ENCODE results near the gene SUCLG2. TPM values are rescaled to one million over a fixed set of nuclear protein-coding genes. Genes with fewer than 3 reads are reported as not detected.

Gene SUCLG2
- total and polyA plus RNA-seq, 11 donors = 41.6 to 119 (median 77.6) TPM

DNA sequence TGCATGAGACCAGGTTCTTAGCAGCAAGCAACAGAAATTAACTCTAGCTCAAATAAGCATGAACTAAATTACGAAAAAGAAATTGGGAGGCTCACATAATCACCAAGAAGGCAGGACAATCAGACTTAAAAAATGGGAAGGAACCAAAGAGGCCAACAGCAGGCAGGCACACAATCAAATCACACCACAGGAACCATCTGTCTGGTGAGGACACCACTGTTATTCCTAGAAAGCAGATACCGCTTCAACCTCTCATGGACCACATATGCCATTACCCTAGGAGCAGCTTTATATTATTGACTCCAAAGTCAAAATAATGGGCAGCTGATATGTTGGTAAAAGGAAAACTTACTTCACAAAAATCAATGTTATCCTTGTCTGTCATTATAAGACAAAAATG, 51.6 kb downstream of the SUCLG2 start:
- no peak for DNase-seq
- H3K9me3 ChIP-seq = no peaks in the 10 kb centered on the region

DNA sequence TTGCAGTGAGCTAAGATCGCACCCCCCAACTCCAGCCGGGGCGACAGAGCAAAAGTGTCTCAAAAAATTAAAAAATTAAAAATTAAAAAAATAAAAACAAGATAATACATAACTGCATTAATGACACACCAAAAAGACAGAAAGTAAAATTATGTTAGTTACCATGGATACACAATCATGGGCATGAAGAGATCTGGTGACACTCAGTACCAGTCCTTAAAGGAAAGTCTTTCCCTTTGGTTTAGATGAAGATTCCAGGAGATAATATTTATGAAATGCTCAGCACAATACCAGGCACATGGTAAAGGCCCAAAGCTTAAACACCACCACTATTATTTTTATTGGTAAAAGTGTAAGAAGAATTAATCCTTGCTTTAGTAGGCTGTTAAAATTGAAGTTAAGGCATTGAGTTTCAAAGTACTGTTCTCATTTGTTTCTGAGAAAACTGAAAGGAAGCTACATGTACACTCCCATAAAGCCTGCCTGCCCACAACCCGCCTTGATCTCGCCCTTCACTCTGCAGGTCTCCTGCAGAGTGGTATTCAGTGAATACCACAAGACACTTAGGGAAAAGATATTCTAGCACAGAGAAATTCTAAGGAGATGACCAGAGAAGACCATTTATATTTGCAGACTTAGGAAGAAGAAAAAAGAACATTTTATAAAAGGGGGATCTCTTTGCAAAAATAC, 52.3 kb downstream of the SUCLG2 start:
- TF ChIP-seq, protein P1, sequence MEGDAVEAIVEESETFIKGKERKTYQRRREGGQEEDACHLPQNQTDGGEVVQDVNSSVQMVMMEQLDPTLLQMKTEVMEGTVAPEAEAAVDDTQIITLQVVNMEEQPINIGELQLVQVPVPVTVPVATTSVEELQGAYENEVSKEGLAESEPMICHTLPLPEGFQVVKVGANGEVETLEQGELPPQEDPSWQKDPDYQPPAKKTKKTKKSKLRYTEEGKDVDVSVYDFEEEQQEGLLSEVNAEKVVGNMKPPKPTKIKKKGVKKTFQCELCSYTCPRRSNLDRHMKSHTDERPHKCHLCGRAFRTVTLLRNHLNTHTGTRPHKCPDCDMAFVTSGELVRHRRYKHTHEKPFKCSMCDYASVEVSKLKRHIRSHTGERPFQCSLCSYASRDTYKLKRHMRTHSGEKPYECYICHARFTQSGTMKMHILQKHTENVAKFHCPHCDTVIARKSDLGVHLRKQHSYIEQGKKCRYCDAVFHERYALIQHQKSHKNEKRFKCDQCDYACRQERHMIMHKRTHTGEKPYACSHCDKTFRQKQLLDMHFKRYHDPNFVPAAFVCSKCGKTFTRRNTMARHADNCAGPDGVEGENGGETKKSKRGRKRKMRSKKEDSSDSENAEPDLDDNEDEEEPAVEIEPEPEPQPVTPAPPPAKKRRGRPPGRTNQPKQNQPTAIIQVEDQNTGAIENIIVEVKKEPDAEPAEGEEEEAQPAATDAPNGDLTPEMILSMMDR (IDR thresholded peaks at IDR 0.05) = no peak
- TF ChIP-seq POLR2A (IDR thresholded peaks at IDR 0.05) = no peak
- WGBS, 4 donors = 92 to 98% (median 96%) methylated on average over 5 of the region's 5 CpGs
- no peak overlapping the region for H3K27ac ChIP-seq

More for the DNA sequence above, 51.6 kb downstream of the SUCLG2 start:
- Histone ChIP-seq H3K27me3 (no peaks in the 10 kb centered on the region), H3K36me3 (peaks cover 0 to 62% (median 35%) of the 10 kb centered on the region in 9 donors), H3K4me3 (no peak overlapping the region), H3K4me1 (peaks cover 0 to 25% (median 3%) of the 10 kb centered on the region in 12 donors), H3K27ac (no peak overlapping the region)
- intact Hi-C loops (cut with DNase I) = loop anchor here in 1 of 10 donors (10.0 kb wide), 1 partner anchor 62 kb away; no protein-coding TSS in a partner anchor
- ATAC-seq = no peak
- 89 to 96% (median 92%) methylated on average over 2 of the region's 2 CpGs for WGBS, 4 donors
- TF ChIP-seq, protein P1 (IDR thresholded peaks at IDR 0.05) = no peak
- TF ChIP-seq POLR2A (IDR thresholded peaks at IDR 0.05) = no peak

DNA sequence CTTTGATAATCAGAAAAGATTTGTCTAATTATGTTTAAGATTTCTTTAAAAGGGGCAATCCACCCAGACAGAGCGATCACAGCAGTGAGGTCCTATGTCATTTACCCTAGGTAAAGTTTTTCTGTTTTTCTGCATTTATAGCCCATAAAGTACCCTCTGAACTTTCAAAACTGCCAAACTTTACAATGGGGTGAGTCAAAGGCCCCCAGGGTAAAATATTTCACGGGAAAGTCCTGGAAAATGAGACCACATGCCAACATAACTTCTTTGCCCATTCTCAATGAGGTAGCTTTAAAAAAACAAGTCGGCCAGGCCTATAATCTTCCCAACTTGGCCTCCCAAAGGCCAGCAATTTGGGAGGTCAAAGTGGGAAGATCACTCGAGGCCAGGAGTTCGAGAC, 53.0 kb downstream of the SUCLG2 start:
- no peak overlapping the region for H3K4me3 ChIP-seq
- WGBS, 4 donors = 77 to 81% (median 80%) methylated on average over 5 of the region's 5 CpGs
- intact Hi-C loops (cut with DNase I) = loop anchor here in 1 of 10 donors (10.0 kb wide), 1 partner anchor 63 kb away; no protein-coding TSS in a partner anchor
- H3K27me3 ChIP-seq = no peaks in the 10 kb centered on the region
- H3K9me3 ChIP-seq = no peaks in the 10 kb centered on the region
- DNase-seq = no peak
- H3K4me1 ChIP-seq = peaks cover 0 to 25% (median 3%) of the 10 kb centered on the region in 12 donors
- H3K36me3 ChIP-seq = peaks cover 0 to 48% (median 20%) of the 10 kb centered on the region in 9 donors
- TF ChIP-seq POLR2A (IDR thresholded peaks at IDR 0.05) = no peak
- TF ChIP-seq, protein P1 (IDR thresholded peaks at IDR 0.05) = no peak
- no peak overlapping the region for H3K27ac ChIP-seq
- no peak for ATAC-seq

More for the DNA sequence above, 52.3 kb downstream of the SUCLG2 start:
- Histone ChIP-seq H3K36me3 (peaks cover 0 to 55% (median 27%) of the 10 kb centered on the region in 9 donors), H3K27me3 (no peaks in the 10 kb centered on the region), H3K4me3 (no peak overlapping the region), H3K9me3 (no peaks in the 10 kb centered on the region), H3K4me1 (peaks cover 0 to 25% (median 3%) of the 10 kb centered on the region in 12 donors)
- DNase-seq (no peak), ATAC-seq (no peak)
- intact Hi-C loops (cut with DNase I) = loop anchor here in 1 of 10 donors (10.0 kb wide), 1 partner anchor 63 kb away; no protein-coding TSS in a partner anchor

DNA sequence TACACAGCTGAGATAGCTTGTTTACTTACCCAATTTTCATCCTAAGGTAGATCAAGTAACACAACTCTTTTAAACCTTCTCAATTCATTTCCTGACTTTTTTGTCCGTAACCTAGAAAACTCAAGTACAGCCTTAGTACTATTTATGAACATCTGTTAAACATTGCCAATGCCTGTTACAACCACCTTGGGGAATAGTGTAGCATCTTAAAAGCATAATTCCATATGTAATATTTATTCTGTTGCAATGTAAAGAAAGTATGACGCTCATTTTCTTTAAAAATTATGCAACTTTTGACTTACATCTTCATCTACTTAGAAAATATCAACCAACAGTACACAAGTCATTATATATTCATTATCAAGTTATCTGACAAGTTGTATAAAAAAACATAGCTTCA, 54.6 kb downstream of the SUCLG2 start:
- no peaks in the 10 kb centered on the region for H3K27me3 ChIP-seq
- no peak overlapping the region for H3K4me3 ChIP-seq
- H3K9me3 ChIP-seq = no peaks in the 10 kb centered on the region
- intact Hi-C loops (cut with DNase I) = loop anchor here in 1 of 10 donors (10.0 kb wide), 1 partner anchor 65 kb away; no protein-coding TSS in a partner anchor
- no peak for ATAC-seq
- no peak overlapping the region for H3K27ac ChIP-seq
- H3K4me1 ChIP-seq = peaks cover 0 to 25% (median 3%) of the 10 kb centered on the region in 12 donors
- H3K36me3 ChIP-seq = peaks cover 0 to 32% (median 11%) of the 10 kb centered on the region in 9 donors
- TF ChIP-seq, protein P1 (IDR thresholded peaks at IDR 0.05) = no peak
- TF ChIP-seq POLR2A (IDR thresholded peaks at IDR 0.05) = no peak
- 87 to 97% (median 90%) methylated on average over 2 of the region's 2 CpGs for WGBS, 4 donors
- DNase-seq = no peak
